HG03521 (cell line): ENCODE measurements around the gene SLIT1.

Source experiments
- ATAC-seq: cut with Tn5 transposase; IDR thresholded peaks from one replicate; pipeline ENCODE4 v1.9.1; 2021; ENCODE audit warnings: mild to moderate bottlenecking, moderate library complexity; ENCODE audit not compliant: unreplicated experiment

SLIT1 gene

DNA sequence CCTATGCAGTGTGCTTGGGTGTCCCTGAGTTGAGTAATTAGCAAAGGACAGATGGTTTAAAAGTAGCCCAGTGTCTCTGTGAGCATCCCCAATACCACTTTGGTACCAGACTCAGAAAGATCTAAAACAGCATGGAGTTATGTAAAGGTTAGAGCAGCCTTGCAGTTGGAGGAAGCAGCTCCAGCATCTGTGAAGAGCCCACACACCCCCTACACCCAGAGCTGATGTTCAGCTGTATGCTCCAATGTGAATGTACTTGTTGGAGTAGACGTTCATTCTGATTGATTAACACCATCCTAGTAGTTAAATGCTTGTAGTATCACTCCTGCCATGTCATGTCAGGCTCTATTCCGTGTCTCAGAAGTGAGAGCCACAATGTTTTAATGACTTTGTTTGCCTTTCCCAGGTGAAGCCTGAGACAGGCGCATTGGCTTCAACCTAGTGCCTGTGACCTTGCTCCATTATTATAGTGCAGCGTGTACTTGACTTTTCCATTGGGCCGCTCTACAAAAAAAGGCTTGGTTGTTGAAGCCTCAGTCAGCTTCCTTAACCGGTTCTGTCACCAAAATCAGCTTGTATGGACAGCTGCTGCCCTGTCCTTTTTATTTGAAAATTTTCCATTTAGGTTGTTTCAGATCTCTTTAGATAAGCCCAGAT, 199.4 kb downstream of the SLIT1 start:
- ATAC-seq: no peak

- ATAC-seq: no peak
These were observed 201.1 kb downstream of the SLIT1 start for GRCh38 chr10:96984541-96985131.

GRCh38 chr10:96982149-96982930, 203.4 kb downstream of the SLIT1 start:
- ATAC-seq: no peak

DNA sequence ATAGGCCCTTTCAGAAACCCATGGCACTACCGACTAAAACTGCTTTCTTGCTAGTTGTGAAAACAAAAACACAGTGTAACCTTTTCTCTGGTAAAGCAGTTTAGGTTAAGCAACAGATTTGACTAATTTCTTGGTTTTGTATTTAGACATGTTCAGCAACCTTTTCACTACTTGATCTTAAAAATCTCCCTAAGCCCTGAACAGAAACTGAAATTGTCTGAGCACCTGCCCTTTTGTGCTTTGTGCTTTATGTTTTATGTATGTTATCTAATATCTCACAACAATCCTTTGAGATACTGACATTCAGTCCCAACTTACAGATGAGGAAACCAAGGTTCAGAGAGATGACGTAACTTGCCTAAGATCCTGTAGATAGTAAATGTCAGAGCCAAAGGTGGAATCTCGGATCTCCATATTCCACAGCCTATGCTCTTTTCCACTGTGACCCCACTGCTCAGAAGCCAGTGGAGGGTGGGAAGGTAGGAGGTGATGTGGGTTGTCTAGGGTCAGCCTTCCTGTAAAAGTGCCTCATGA, 207.1 kb downstream of the SLIT1 start:
- peak; percentile 71 for ATAC-seq

DNA sequence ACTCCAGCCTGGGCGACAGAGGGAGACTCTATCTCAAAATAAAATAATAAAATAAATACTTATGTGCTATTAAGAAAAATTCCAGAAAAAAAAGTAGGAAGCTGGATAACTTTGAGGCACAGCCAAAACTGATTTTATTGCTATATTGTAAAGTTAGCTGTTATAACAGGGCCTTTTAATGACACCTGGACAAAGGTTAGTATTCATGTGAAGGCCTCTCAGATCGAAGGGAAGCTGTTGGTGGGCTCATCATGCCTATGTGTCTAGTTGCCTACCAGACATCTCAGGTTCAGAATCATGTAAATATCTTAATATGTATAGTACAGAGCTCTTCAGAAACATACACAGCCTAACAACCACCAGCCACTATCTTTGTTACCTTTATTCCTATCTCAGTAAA, 210.6 kb downstream of the SLIT1 start:
- ATAC-seq: no peak

DNA sequence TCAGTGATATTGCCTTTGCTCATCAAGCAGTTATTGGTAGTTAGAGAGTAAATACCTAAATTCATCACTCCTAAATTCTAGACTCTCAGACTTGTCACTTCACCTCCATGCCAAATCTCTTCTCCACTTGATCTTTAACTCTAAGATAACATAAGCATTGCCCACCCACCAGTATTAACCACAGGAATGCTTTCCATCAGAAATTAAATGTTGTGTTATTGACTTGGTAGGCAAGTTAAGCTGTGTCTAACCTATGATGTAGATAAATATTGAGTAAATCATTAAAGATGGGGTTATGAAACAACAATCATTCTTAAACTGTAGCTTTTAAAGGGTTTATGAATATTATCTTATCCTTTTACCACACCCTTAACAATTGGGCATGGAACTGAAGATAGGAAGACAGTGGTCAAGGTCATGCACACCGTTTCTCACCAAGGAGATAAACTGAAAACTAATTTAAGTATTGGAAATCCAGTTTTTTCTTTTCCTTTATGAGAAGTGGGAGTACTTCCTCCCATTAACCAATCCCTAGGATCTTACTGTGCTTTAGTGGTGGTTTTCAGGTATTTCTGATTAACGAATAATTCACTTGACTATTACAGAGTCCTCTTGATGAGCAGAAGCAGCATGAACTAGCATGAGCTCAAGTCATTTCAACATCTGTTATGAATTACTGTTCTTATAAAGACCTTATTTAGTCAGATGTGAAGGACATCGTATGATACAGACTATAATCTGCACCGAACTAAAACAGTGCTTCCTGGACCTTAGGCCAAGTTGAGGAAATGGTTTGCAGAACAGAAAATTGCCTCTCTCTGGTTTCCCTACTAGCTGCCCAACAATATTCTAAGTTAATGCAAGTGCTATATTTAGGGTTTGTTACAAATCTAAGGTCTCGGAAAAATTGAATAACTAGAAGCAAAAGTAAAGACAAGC, 211.7 kb downstream of the SLIT1 start:
- ATAC-seq: no peak

DNA sequence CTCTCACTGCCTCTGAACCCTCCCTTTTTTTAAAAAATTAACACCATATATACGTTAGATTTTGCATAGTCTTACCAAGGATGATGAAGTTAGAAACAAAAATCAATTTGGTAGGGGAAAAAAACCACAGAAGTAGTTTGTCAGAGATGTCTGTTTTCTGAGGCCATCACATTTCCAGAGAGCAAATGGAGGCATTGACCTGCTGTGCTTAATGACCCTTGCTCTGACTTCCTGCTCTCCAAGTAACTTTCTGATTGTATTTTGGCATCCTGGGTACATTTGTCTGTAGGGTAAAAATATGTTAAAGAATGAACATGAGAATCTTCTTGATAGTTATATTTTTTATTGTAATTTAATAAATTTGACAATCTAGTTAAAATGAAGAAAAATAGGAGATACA, 213.5 kb downstream of the SLIT1 start:
- ATAC-seq: no peak

DNA sequence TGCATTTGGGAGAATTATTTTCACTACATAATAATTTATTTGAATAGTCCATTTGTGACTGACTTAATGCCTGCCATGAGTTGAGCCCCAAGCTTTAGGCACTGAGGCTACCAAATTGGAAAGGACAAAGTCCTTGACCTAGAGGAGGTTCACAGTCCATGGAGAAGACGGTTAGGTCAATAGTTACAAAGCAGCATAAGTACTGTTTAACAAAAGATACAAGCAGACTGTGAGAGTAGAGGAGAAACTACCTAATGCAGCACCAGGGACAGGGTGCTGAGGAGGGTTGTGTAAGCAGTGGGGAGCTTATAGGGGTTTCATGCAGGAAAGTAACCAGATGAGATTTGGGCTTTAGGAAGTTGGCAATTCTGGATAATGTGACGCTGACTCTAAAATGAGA, 214.4 kb downstream of the SLIT1 start:
- ATAC-seq: no peak

DNA sequence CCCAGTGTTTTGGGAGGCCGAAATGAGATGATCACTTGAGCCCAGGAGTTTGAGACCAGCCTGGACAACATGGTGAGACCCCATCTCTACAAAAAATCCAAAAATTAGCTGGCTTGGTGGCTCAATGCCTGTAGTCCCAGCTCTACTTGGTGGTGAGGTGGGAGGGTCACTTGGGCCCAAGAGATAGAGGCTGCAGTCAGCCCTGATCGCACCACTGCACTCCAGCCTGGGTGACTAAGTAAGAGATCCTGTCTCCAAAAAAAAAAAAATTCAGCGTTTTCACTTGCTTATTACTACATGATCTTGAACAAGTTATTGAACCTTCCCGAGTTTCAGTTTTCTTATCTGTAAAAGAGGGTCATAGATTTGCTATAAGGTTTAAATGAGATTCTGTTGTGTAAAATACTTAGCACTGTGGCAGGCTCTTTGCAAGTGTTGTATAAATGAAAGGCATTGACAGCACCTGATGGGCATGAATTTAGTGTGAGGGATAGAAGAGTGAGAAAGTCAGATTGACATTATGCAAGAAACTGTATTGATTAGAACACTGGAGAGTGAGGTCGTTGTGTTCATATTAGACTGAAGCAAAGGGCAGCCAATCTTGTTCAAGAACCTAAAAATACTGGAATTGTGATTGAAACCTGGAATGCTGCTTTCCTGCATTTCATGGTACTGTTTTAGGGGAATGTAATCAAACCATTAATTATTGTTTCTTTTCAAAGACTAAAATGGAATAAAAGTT, 216.9 kb downstream of the SLIT1 start:
- ATAC-seq: no peak

- ATAC-seq: no peak
These were observed 217.9 kb downstream of the SLIT1 start for GRCh38 chr10:96967847-96968246.

DNA sequence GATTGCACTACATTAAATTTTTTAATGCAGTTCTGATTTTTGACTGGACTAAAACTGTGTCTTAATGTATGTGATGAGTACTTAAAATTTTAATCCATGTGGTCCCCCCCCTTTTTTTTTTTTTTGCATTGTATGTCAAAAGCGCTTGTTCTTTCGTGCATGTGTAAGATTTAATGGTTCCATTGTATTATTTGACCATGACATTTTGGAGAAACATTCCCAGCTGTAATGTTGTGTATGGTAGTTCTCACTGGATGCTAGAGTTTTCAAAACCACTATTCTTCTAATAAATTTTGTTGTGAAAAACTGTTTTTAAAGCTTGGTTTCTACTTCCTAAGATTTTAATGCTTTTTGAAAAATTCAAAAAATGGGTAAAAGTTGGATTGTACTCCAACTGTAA, 221.6 kb downstream of the SLIT1 start:
- no peak for ATAC-seq

DNA sequence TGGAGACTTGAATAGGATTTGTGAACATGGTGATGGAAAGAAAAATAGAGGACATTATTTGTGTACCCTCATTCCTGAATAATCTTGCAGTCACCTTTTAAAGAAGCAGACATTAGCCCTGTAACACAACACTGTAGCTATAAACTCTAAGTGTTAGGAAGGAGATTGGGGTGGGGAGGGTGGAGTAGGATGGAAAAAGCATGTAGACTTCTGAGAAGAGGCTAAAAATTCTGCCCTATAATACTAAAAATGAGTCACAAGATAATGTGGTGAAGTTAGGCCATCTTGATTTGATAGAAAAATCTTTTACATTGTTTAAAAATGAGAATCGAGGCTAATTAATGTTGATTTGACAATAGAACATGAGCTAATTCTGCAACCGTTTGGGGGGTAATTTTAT, 224.9 kb downstream of the SLIT1 start:
- no peak for ATAC-seq

- ATAC-seq: no peak
These were observed 226.0 kb downstream of the SLIT1 start for GRCh38 chr10:96959733-96960132.

GRCh38 chr10:96958071-96958470, 227.7 kb downstream of the SLIT1 start:
- ATAC-seq: no peak

GRCh38 chr10:96955794-96956193, 230.0 kb downstream of the SLIT1 start:
- ATAC-seq: no peak

GRCh38 chr10:96951954-96952353, 233.8 kb downstream of the SLIT1 start:
- no peak for ATAC-seq

GRCh38 chr10:96949039-96949683, 236.6 kb downstream of the SLIT1 start:
- no peak for ATAC-seq
